HG02973 (cell line): Measurements from ENCODE around the gene BPIFB2.

Experiments
- ATAC-seq: cut with Tn5 transposase; IDR thresholded peaks from one replicate; pipeline ENCODE4 v1.9.1; 2021; ENCODE audit warnings: moderate library complexity; ENCODE audit not compliant: unreplicated experiment

BPIFB2 gene

GRCh38 chr20:33020278-33021161 is 13.0 kb downstream of the BPIFB2 start:
- ATAC-seq, result no peak

DNA sequence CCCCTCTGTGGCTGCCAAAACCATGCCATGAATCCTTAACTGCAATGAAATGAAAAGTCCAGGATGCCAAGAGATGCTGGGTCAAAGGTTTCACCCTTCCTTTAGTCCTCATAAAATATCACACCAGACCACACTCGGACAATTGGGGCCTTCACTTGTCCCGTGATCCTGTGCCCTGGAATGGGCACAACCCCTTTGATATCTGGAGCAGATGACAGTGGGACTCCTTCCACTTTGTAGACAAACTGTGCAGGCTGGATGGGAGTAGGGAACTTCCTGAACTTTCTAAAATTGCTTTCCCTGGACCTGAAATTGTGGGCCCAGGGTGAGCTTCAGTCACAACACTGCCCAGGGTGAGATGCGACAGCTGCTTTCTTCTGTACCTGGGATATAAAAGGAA is 14.4 kb downstream of the BPIFB2 start:
- no peak for ATAC-seq

DNA sequence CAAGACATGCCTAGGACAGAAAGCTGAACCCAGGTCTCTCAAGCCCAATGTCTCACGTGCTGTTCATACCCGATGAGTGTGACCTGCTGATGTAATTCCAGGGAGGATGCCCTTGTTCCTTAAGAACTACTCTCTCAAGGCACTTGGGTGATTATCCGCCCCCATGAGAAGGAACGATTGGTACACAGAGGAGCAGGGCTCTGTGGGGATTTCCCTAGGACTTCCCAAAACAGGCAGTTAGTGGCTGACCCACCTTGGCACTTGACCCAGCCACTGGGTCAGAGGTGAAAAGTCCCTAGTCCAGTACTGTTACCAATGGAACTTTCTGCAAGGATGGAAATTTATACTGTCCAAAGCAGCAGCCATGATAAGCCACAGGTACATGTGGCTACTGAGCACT is 14.8 kb downstream of the BPIFB2 start:
- no peak for ATAC-seq

DNA sequence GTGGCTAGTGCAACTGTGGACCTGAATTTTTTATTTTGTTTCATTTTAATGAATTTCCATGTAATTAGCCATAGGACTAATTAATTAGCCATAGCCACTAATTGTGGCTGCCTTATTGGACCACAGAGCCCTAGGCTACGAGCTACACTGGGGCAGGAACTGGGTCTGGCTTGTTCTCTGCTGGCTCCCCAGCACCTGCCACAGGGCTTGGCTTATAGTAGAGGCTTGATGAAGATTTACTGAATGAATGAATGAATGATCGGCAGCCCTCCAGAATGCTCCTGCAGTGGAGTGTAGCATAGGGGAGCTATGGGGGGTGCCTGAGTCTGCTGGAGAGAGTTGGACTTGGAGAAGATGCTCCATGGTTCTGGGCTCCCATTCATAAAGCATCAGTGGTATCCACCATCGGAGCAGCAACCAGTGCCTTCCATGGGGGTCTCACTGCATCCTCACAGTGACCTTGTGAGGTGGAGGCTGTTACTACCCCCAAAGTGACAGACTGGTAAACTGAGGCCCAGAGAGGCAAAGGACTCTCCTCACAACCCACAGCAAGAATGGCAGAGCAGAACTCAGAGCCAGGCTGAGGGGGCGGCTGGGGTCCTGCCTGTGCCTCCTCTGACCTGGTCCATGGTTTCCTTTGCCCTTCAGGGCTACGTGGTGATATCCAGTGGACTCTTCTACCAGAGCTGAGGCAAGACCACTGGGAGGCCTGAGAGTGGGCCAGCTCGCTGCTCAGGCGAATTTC is 15.4 kb downstream of the BPIFB2 start:
- no peak for ATAC-seq

DNA sequence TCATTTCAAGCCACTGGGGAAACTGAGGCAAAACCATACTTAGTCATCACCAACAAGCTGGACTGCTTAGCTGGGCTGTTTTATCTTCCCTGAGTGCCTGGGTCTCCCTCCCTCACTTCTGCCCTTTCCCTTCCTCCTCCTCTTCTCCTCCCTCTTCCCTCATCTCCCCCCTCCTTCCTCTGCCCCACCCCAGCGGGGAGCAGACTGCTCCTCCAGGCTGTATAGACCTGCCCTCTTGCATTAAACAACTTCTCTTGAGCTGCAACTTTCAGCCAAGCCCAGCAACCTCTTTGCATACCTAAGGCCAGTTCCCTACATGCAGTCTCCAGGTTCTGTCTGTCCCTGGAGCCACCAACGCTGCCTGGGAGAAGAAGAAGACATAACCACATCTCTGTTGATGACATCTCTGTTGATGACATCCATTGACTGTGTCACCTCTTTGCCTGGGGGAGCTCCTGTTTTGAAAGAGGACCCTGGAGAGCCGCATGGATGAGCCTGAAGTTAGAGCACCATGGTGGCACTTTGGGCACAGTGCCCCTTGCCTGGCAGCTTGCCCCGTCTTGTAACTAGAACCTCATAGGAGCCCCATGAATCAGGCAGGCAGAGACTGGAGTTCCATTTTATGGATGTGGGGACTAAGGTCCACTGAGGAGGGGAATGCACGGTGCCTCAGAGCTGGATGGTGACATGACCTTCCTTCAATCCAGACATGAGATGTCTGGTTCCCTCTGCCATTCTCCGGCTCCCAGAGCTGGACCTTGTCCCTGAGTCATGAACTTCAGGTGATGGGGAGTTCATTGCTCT is 16.1 kb downstream of the BPIFB2 start:
- no peak for ATAC-seq

DNA sequence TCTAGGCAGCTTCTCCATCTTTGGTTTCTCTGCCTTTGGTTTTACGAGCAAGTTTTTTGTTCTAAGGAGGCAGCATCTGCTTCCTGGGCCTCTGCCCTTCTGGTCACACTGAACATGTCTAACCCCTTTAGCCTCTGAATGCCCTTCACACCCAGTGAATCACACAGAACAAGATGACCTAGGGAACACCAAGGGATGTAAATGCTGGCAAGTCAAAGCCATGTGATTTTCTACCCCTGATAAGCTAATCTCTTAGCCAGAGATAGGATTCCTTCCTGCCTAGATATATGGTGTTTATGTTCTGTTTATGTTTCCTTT is 16.7 kb downstream of the BPIFB2 start:
- ATAC-seq, result no peak

DNA sequence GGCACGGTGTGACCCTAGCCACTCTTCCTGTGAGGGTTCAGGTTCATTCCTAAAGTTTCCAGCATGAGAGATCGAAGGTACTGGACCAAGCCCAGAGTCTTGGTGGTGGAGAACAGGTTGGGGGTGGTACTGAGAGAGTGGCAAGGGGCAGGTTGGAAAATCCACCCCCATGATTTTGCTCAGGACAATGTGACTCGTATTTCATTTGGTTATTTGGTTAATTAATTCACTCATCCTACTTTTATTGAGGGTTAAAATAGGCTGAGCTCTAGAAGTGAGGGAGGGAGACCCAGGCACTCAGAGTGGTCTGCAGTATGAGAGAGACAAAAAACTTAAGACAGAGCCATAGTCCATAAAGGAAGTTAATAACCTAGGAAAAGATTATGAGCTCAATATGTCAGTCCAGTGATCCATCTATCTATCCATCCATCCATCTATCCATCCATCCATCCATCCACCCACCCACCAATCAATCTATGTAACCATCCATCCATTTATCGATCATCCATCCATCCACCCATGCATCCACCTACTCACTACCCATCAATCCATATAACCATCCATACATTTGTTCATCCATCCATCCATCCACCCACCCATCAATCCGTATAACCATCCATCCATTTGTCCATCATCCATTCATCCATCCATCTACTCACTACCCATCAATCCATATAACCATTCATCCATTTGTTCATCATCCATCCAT is 17.3 kb downstream of the BPIFB2 start:
- no peak for ATAC-seq

DNA sequence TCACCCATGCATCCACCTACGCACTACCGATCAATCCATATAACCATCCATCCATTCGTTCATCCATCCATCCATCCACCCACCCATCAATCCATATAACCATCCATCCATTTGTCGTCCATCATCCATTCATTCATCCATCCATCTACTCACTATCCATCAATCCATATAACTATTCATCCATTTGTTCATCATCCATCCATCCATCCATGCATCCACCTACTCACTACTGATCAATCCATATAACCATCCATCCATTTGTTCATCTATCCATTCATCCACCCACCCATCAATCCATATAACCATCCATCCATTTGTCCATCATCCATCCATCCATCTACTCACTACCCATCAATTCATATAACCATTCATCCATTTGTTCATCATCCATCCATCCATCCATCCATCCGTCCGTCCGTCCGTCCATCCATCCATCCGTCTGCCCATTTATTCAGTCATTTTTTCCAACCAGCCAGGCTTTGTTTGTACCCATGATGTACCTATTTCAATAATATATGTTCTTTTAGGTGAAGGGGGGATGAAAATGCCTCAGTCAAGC is 17.9 kb downstream of the BPIFB2 start:
- ATAC-seq, result no peak

DNA sequence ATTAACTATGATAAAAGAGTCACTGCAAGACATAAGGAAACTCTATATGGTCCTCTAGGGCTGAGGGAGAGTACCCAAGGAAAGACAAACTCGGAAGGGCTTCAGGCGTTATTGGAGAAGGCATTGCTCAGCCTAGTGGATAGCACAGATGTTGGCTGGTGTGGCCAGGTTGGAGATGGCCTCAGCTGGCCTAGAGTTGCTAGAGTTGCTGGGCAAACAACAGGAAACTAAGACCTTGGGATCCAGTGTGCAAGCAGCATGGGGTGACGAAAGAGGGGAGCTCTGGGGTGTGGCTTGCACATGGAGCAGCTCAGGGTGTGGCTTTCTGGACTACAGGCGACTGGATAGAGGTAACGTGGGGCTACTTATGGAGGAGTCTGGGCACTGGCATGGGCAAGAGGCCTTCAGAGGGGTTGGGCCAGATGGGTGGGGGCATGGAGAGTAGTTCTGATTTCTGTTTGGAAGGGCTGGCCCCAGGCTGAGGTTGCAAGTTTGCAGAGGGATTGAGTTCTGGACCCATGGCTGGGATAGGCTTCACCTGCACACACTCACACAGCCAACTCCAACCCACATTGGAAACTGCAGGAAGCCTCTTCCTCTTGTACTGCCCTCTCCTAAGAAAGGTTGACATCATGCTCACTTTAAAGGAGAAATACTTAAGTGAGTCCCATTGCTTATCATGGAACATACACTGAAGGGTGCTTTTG is 18.7 kb downstream of the BPIFB2 start:
- no peak for ATAC-seq

DNA sequence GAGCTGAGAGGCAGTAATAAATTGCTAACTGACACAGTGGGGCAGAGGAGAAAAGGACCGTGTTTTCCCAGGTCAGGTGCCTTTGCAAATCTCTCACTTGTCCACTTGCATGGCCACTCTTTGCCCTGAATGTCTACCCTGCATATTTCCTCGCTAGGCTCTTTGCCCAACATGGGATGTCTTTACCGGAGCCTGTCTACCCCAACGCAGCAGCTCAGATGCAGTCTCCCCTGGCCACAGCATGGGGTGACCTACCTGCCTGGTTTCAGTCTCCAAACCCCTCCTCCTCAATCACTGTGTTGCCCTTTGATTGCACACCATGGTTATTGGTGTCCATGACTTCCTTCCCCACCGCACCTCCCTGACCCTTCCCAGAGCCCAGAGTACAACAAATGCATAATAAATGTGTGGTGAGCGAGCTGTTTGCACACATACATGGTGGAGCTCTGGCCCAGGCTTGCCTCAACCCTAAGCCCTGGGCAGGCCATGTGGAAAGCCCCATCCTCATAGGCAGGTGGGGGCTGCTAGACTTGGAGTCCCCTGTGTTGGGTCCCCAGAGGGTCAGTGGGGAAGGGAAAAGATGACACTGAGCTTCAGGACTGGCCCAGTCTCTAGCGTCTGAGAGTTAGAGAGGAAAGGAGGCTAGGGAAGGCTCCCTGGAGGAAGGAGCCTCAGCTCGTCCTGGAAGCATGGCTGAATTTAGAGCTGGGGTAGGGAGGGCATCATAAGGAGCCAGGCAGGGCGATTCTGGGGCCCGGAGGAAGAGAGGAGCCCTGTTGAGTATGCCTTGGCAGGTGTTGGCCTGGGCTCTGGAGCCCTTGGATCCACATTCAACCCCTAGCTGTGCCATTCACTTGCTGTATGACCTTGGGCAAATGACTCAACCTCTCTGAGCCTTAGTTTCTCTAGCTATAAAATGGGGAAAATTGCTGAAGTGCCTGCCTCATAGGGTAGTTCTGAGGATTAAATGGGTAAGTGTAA is 19.6 kb downstream of the BPIFB2 start:
- ATAC-seq, result no peak

GRCh38 chr20:33027769-33028751 is 20.6 kb downstream of the BPIFB2 start:
- no peak for ATAC-seq

DNA sequence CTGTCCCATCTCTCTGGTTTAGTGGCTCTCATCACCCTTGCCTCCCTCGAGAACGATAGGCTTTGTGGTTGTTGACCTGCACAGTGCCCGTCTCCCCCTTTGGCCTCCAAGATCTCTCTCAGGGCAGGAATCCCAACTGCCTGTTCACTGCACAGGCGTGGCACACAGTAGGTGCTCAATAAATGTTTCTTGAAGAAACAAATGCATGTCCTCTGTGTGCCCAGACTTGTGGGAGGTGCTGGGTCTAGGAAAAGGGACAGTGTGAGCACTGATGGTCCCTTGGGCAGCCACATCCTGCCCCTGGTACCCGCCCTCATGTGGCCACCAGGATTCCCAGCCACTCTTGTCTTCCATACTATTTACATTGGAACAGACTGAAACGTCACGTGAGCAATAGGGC is 21.4 kb downstream of the BPIFB2 start:
- ATAC-seq, result no peak

GRCh38 chr20:33030076-33030475 is 22.6 kb downstream of the BPIFB2 start:
- no peak for ATAC-seq

DNA sequence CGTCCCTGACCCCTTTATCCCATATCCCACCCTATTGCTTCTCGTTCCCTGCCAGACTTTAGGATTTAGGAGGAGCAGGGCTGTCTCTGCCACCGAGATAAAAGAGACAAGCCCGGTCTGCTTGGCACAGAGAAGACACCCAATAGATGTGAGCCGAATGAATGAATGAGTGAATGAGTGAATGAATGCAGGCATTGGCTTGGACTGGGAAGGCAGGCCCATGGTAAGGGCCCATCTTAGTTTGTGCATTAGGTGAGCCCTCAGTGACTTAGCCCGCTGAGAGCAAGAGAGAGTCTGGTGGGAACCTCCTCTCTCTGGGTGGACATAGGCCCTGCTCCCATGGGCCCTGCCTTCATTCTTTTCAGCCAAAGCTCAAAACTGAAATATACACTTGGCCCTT is 23.1 kb downstream of the BPIFB2 start:
- ATAC-seq, result no peak

DNA sequence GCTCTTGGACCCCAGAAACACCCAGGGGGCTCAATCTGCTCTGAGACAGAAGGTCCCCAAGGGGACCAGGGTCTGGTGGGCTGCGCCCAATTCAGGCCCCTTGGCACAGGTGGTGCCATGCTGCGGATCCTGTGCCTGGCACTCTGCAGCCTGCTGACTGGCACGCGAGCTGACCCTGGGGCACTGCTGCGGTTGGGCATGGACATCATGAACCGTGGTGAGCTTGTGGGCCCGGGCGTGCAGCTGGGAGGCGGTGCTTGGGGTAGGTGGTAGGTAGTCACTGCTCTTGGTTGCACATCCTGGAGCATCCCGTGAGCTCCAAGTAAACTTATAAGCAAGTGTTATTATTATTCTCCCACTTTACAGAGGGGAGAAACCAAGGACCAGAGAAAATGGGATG is 24.0 kb downstream of the BPIFB2 start, which contains the start of gene BPIFB6:
TSS of gene BPIFB6 (plus strand) at position 118 of the 400 bp plus-strand sequence. CDS start at position 118, 0 bp downstream.
- no peak for ATAC-seq

DNA sequence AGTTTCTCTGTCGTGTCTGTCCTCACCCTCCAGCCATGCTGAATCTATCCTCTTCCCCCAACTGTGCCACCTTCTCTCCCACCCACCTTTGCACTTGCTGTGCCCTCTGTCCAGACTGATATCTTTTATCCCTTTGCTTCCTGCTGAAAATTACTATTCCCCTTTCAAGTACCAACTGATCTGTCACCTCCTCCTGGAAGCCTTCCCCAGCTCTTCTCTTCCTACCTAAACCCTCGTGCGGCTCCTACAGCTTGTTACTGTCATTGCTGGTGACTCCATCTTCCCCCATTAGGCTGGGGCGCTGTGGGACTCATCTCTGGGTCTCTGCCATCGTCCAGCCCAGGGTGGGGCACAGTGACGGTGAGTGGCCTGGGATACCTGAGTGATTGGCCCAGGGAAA is 25.1 kb downstream of the BPIFB2 start:
- no peak for ATAC-seq

GRCh38 chr20:33033381-33033780 is 25.9 kb downstream of the BPIFB2 start:
- no peak for ATAC-seq

- ATAC-seq, result no peak
Measured at GRCh38 chr20:33034115-33034514, 26.6 kb downstream of the BPIFB2 start.
